Measurements from ENCODE around the gene PCSK5.

GRCh38 chr9:76219560-76220151 is 329.2 kb downstream of the PCSK5 start:
- TF ChIP-seq CTCF (IDR thresholded peaks at IDR 0.05) (peak in 2 of 6 experiments; percentile 27 to 29), POLR2A (IDR thresholded peaks at IDR 0.05) (no peak)
